HEK293 (cell line): ENCODE data around the gene INF2.
A peak's percentile ranks its signal among the peaks of the same experiment; 100 is the strongest.
"Not testable (repeated sequence)": the region's sequence is repeated elsewhere in the genome, so short reads cannot be mapped to it uniquely, and the experiment has no call there.

Source experiments
- CTCF ChIA-PET: fragments of 350-600 bp; formaldehyde crosslinking; extraction: SDS; loops from one replicate; lab custom pipeline; 2021; ENCODE audit warnings: antibody characterized with exemption; lab: Yijun Ruan, JAX
- POLR2A ChIA-PET: fragments of 300-600 bp; formaldehyde crosslinking; extraction: SDS; loops from one replicate; lab custom pipeline; 2020; ENCODE audit warnings: antibody characterized with exemption, inconsistent platforms; lab: Yijun Ruan, JAX
- H3K27ac ChIP-seq: fragments of 200-500 bp; sonication (Bioruptor generic); 2 replicates; pipeline ENCODE4 v1.5.1; 2014; ENCODE audit warnings: low read depth, low read length, control low read depth, inconsistent platforms; ENCODE audit errors: extremely low read depth
- H3K36me3 ChIP-seq, 2 experiments: fragments of 200-500 bp in 1 of 2; sonication (Bioruptor generic) in 1 of 2; 1 replicate in 1 of 2; 2 replicates in 1 of 2; pipeline ENCODE4 v1.5.1; 2014 to 2017; ENCODE audit warnings: inconsistent platforms in 2 of 2, low read length in 2 of 2; ENCODE audit not compliant: control insufficient read depth in 2 of 2, insufficient read depth in 1 of 2
- H3K4me1 ChIP-seq: fragments of 200-500 bp; sonication (Bioruptor generic); 2 replicates; pipeline ENCODE4 v1.5.1; 2014; ENCODE audit warnings: mild to moderate bottlenecking, low read length, inconsistent platforms; ENCODE audit not compliant: control insufficient read depth, insufficient read depth
- H3K4me3 ChIP-seq: 2 replicates; pipeline ENCODE4 v1.5.1; 2011; ENCODE audit warnings: low read depth, mild to moderate bottlenecking, control low read depth, low read length, moderate library complexity
- H3K9me3 ChIP-seq: fragments of 200-500 bp; sonication (Bioruptor generic); 2 replicates; pipeline ENCODE4 v1.5.1; 2014; ENCODE audit warnings: low read depth, low read length, inconsistent platforms; ENCODE audit not compliant: control insufficient read depth, insufficient read depth
- GLIS1 ChIP-seq: fragments of 450-650 bp; formaldehyde crosslinking; IDR thresholded peaks from 2 replicates; pipeline ENCODE4 v1.5.1; 2016; ENCODE audit warnings: missing biosample characterization, missing genetic modification characterization
- ZBTB20 ChIP-seq: fragments of 450-650 bp; formaldehyde crosslinking; IDR thresholded peaks from 2 replicates; pipeline ENCODE4 v1.5.1; 2016; ENCODE audit warnings: missing biosample characterization, missing genetic modification characterization
- ZFHX2 ChIP-seq: fragments of 450-650 bp; formaldehyde crosslinking; conservative IDR thresholded peaks from 2 replicates; pipeline ENCODE4 v1.5.1; 2016; ENCODE audit warnings: missing biosample characterization, missing genetic modification characterization
- ZIC2 ChIP-seq: fragments of 450-650 bp; formaldehyde crosslinking; IDR thresholded peaks from 2 replicates; pipeline ENCODE4 v1.5.1; 2016; ENCODE audit warnings: missing biosample characterization, missing genetic modification characterization
- ZNF221 ChIP-seq: fragments of 450-650 bp; formaldehyde crosslinking; IDR thresholded peaks from 2 replicates; pipeline ENCODE4 v1.5.1; 2017; ENCODE audit warnings: missing biosample characterization, missing genetic modification characterization, borderline replicate concordance
- ZNF266 ChIP-seq: fragments of 450-650 bp; formaldehyde crosslinking; IDR thresholded peaks from 2 replicates; pipeline ENCODE4 v1.5.1; 2016; ENCODE audit warnings: missing biosample characterization, missing genetic modification characterization, low read depth
- ZNF426 ChIP-seq: fragments of 450-650 bp; formaldehyde crosslinking; IDR thresholded peaks from 2 replicates; pipeline ENCODE4 v1.5.1; 2017; ENCODE audit warnings: missing biosample characterization, missing genetic modification characterization, mild to moderate bottlenecking, inconsistent platforms, moderate library complexity
- TF ChIP-seq, protein P1 (sequence below): fragments of 450-650 bp; formaldehyde crosslinking; IDR thresholded peaks from 2 replicates; pipeline ENCODE4 v1.5.1; 2016; ENCODE audit warnings: missing biosample characterization, missing genetic modification characterization, low read depth
- TF ChIP-seq, protein P2 (sequence below): fragments of 450-650 bp; formaldehyde crosslinking; IDR thresholded peaks from 2 replicates; pipeline ENCODE4 v1.5.1; 2016; ENCODE audit warnings: missing biosample characterization, missing genetic modification characterization
- TF ChIP-seq, protein P3 (sequence below): fragments of 450-650 bp; formaldehyde crosslinking; IDR thresholded peaks from 2 replicates; pipeline ENCODE4 v1.5.1; 2016; ENCODE audit warnings: missing biosample characterization, missing genetic modification characterization
- TF ChIP-seq, protein P4 (sequence below): fragments of 450-650 bp; formaldehyde crosslinking; IDR thresholded peaks from 2 replicates; pipeline ENCODE4 v1.5.1; 2016; ENCODE audit warnings: missing biosample characterization, missing genetic modification characterization
- TF ChIP-seq, protein P5 (sequence below): fragments of 450-650 bp; formaldehyde crosslinking; IDR thresholded peaks from 2 replicates; pipeline ENCODE4 v1.5.1; 2016; ENCODE audit warnings: missing biosample characterization, missing genetic modification characterization

INF2 gene

DNA sequence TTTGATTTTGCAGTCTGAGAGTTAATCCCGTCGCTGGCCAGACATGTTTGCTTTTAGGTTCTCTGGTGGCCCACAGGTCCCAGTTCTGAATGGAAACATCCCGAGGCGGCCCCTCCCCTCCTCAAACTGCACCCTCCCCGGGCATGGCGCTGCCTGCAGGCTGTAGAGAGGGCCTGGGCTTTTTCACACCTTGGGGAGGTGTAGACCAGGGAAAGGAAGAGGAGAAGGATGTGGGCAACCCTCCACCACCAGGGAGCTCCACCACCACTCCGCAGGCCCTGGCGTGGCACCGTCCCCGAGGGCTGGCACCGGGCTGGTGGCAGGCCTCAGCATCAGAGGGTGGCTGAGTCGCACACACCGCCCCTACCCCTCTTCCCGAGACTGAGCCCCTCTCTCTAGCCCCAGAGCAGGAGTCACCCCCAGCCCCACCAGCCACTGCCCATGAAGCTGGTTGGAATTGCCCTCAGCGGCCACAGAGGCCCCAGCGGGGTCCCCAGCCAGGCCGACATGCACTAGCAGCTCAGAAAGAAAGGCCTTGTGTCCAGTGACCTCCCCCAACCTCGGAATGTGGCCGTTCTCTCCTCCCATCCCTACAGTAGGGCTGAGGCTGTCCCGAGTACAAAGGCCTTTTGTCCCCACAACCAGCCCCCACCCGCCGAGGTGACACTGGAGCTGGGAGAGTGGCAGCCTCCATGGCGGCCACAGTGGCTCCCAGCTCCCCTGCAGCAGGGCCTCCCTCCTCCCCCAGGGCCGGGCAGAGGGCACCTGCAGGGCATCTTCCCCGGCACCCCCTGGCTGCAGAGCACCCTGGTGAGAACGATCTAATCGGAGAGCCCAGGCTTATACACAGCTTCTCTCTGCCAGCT is 23.5 kb upstream of the INF2 start:
- CTCF ChIA-PET = interaction anchor here (0.6 to 0.7 kb wide), 3 partner anchors 10 to 781 kb away, joined by 3 read pairs; no protein-coding TSS in a partner anchor

DNA sequence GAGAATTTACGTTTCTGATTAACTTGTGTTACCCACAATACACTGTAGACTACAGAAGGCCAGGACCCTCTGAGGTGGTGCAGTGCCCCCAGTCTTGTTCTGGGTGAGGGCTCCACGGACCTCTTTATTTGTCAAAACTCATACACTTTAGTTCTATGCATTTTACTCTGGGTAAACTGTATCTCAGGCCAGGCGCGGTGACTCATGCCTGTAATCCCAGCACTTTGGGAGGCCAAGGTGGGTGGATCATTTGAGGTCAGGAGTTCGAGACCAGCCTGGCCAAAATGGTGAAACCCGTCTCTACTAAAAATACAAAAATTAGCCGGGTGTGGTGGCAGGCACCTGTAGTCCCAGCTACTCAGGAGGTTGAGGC is 22.9 kb upstream of the INF2 start:
- H3K9me3 ChIP-seq, H3K4me1 ChIP-seq, POLR2A ChIA-PET, H3K4me3 ChIP-seq, H3K36me3 ChIP-seq, H3K27ac ChIP-seq: not testable (repeated sequence)
- CTCF ChIA-PET = interaction anchor here (0.6 kb wide), 2 partner anchors 10 to 782 kb away, joined by 3 read pairs; no protein-coding TSS in a partner anchor
- TF ChIP-seq ZBTB20 (tag by site-specific recombination) (peak; percentile 49; the same call in 1 of the 2 replicates), ZFHX2 (tag by site-specific recombination) (peak; percentile 76), GLIS1 (tag by site-specific recombination) (0 out of 2 replicates have a peak, but pooled peaks have one; percentile 18), ZIC2 (tag by site-specific recombination) (0 out of 2 replicates have a peak, but pooled peaks have one; percentile 1)
- TF ChIP-seq, protein P1, sequence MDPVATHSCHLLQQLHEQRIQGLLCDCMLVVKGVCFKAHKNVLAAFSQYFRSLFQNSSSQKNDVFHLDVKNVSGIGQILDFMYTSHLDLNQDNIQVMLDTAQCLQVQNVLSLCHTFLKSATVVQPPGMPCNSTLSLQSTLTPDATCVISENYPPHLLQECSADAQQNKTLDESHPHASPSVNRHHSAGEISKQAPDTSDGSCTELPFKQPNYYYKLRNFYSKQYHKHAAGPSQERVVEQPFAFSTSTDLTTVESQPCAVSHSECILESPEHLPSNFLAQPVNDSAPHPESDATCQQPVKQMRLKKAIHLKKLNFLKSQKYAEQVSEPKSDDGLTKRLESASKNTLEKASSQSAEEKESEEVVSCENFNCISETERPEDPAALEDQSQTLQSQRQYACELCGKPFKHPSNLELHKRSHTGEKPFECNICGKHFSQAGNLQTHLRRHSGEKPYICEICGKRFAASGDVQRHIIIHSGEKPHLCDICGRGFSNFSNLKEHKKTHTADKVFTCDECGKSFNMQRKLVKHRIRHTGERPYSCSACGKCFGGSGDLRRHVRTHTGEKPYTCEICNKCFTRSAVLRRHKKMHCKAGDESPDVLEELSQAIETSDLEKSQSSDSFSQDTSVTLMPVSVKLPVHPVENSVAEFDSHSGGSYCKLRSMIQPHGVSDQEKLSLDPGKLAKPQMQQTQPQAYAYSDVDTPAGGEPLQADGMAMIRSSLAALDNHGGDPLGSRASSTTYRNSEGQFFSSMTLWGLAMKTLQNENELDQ (tag by site-specific recombination) = 0 out of 2 replicates have a peak, but pooled peaks have one; percentile 42

More for the DNA sequence above, 23.5 kb upstream of the INF2 start:
- TF ChIP-seq ZBTB20 (tag by site-specific recombination) (no peak), ZNF426 (tag by site-specific recombination) (no peak), ZIC2 (tag by site-specific recombination) (peak; percentile 79), ZNF266 (tag by site-specific recombination) (no peak), ZNF221 (no peak)
- TF ChIP-seq, protein P2, sequence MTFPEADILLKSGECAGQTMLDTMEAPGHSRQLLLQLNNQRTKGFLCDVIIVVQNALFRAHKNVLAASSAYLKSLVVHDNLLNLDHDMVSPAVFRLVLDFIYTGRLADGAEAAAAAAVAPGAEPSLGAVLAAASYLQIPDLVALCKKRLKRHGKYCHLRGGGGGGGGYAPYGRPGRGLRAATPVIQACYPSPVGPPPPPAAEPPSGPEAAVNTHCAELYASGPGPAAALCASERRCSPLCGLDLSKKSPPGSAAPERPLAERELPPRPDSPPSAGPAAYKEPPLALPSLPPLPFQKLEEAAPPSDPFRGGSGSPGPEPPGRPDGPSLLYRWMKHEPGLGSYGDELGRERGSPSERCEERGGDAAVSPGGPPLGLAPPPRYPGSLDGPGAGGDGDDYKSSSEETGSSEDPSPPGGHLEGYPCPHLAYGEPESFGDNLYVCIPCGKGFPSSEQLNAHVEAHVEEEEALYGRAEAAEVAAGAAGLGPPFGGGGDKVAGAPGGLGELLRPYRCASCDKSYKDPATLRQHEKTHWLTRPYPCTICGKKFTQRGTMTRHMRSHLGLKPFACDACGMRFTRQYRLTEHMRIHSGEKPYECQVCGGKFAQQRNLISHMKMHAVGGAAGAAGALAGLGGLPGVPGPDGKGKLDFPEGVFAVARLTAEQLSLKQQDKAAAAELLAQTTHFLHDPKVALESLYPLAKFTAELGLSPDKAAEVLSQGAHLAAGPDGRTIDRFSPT = 0 out of 2 replicates have a peak, but pooled peaks have one; percentile 34
- TF ChIP-seq, protein P3, sequence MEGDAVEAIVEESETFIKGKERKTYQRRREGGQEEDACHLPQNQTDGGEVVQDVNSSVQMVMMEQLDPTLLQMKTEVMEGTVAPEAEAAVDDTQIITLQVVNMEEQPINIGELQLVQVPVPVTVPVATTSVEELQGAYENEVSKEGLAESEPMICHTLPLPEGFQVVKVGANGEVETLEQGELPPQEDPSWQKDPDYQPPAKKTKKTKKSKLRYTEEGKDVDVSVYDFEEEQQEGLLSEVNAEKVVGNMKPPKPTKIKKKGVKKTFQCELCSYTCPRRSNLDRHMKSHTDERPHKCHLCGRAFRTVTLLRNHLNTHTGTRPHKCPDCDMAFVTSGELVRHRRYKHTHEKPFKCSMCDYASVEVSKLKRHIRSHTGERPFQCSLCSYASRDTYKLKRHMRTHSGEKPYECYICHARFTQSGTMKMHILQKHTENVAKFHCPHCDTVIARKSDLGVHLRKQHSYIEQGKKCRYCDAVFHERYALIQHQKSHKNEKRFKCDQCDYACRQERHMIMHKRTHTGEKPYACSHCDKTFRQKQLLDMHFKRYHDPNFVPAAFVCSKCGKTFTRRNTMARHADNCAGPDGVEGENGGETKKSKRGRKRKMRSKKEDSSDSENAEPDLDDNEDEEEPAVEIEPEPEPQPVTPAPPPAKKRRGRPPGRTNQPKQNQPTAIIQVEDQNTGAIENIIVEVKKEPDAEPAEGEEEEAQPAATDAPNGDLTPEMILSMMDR (tag by site-specific recombination) = peak; percentile 20; the same call in 1 of the 2 replicates
- TF ChIP-seq, protein P4, sequence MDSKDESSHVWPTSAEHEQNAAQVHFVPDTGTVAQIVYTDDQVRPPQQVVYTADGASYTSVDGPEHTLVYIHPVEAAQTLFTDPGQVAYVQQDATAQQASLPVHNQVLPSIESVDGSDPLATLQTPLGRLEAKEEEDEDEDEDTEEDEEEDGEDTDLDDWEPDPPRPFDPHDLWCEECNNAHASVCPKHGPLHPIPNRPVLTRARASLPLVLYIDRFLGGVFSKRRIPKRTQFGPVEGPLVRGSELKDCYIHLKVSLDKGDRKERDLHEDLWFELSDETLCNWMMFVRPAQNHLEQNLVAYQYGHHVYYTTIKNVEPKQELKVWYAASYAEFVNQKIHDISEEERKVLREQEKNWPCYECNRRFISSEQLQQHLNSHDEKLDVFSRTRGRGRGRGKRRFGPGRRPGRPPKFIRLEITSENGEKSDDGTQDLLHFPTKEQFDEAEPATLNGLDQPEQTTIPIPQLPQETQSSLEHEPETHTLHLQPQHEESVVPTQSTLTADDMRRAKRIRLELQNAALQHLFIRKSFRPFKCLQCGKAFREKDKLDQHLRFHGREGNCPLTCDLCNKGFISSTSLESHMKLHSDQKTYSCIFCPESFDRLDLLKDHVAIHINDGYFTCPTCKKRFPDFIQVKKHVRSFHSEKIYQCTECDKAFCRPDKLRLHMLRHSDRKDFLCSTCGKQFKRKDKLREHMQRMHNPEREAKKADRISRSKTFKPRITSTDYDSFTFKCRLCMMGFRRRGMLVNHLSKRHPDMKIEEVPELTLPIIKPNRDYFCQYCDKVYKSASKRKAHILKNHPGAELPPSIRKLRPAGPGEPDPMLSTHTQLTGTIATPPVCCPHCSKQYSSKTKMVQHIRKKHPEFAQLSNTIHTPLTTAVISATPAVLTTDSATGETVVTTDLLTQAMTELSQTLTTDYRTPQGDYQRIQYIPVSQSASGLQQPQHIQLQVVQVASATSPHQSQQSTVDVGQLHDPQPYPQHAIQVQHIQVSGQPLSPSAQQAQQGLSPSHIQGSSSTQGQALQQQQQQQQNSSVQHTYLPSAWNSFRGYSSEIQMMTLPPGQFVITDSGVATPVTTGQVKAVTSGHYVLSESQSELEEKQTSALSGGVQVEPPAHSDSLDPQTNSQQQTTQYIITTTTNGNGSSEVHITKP = 0 out of 2 replicates have a peak, but pooled peaks have one; percentile 13
- TF ChIP-seq, protein P5, sequence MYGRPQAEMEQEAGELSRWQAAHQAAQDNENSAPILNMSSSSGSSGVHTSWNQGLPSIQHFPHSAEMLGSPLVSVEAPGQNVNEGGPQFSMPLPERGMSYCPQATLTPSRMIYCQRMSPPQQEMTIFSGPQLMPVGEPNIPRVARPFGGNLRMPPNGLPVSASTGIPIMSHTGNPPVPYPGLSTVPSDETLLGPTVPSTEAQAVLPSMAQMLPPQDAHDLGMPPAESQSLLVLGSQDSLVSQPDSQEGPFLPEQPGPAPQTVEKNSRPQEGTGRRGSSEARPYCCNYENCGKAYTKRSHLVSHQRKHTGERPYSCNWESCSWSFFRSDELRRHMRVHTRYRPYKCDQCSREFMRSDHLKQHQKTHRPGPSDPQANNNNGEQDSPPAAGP (tag by site-specific recombination) = 0 out of 2 replicates have a peak, but pooled peaks have one; percentile 5
- Histone ChIP-seq H3K4me1 (no peaks in the 10 kb centered on the region), H3K4me3 (no peak overlapping the region), H3K36me3 (no peaks in the 10 kb centered on the region), H3K9me3 (no peaks in the 10 kb centered on the region), H3K27ac (no peak overlapping the region)
- POLR2A ChIA-PET = interaction anchor here (1.0 kb wide), 1 partner anchor 21 kb away, joined by 3 read pairs; no protein-coding TSS in a partner anchor
